ENCODE results near the gene ITGBL1.

The ITGBL1 gene

DNA sequence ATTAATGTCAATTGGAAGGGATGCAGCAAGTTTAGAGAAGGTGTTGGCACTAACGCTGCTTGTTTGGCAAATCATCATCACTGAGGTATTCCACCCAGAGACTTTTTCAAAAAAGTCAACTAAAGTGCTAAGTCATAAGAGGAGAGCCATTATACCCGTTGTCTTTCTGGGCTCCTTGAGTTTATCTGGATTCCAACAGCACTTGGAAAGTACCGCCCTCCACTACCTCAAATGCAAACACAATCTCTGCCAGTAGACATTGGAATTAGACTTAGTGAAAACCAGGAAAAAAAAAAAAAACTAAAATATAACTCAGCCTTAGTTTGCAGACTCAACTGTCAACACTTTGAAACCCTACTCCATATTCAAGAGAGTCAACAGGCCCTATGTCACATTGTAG is 266.0 kb downstream of the ITGBL1 start:
- TF ChIP-seq, protein P1, sequence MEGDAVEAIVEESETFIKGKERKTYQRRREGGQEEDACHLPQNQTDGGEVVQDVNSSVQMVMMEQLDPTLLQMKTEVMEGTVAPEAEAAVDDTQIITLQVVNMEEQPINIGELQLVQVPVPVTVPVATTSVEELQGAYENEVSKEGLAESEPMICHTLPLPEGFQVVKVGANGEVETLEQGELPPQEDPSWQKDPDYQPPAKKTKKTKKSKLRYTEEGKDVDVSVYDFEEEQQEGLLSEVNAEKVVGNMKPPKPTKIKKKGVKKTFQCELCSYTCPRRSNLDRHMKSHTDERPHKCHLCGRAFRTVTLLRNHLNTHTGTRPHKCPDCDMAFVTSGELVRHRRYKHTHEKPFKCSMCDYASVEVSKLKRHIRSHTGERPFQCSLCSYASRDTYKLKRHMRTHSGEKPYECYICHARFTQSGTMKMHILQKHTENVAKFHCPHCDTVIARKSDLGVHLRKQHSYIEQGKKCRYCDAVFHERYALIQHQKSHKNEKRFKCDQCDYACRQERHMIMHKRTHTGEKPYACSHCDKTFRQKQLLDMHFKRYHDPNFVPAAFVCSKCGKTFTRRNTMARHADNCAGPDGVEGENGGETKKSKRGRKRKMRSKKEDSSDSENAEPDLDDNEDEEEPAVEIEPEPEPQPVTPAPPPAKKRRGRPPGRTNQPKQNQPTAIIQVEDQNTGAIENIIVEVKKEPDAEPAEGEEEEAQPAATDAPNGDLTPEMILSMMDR (IDR thresholded peaks at IDR 0.05; ENCODE audit: low read depth, low read length): no peak
- H3K4me3 ChIP-seq (ENCODE audit: low read depth, low read length): no peak overlapping the region

DNA sequence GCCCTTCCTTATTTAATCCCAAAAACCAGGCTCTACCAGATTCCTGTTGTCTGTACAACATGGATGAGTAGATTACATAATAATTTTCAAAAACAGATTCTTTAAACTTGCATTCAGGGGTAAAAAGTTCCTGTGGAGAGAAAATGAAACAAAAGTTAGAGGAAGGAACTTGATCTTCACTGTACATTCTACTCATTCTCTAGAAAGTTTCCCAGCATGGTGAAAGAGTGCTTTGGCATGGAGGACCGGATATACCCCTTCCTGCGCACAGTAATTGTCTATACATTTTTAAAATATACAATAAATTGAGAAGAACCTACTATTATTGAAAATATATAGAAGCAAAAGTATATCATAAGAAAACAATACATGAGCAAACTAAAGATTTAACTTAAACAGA is 274.2 kb downstream of the ITGBL1 start:
- H3K4me3 ChIP-seq (ENCODE audit: low read depth, low read length): no peak overlapping the region
- TF ChIP-seq, protein P1 (IDR thresholded peaks at IDR 0.05; ENCODE audit: low read depth, low read length): no peak

DNA sequence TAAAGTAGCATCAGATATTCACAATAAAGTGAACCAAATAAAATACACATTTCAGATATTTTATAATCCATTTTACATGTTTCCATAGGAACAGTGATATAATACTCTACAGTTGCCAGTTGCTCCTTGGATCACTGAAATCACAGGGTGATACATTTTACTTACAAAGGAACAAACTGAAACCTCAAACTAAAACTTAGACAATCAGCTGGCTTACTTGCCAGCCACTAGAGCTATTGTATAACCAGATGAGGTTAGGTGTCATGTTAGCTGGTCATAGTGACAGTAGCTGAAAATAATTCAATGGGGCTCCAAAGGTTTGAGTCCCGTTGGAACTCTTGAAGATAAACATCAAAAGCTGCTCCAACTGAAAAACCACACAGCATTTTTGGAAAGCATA is 274.6 kb downstream of the ITGBL1 start:
- TF ChIP-seq, protein P1 (IDR thresholded peaks at IDR 0.05; ENCODE audit: low read depth, low read length): no peak
- H3K4me3 ChIP-seq (ENCODE audit: low read depth, low read length): no peak overlapping the region

GRCh38 chr13:101728021-101728420 is 275.5 kb downstream of the ITGBL1 start:
- H3K4me3 ChIP-seq (ENCODE audit: low read depth, low read length): no peak overlapping the region
- TF ChIP-seq, protein P1 (IDR thresholded peaks at IDR 0.05; ENCODE audit: low read depth, low read length): no peak

GRCh38 chr13:101728615-101729014 is 276.1 kb downstream of the ITGBL1 start:
- TF ChIP-seq, protein P1 (IDR thresholded peaks at IDR 0.05; ENCODE audit: low read depth, low read length): no peak
- H3K4me3 ChIP-seq (ENCODE audit: low read depth, low read length): no peak overlapping the region

DNA sequence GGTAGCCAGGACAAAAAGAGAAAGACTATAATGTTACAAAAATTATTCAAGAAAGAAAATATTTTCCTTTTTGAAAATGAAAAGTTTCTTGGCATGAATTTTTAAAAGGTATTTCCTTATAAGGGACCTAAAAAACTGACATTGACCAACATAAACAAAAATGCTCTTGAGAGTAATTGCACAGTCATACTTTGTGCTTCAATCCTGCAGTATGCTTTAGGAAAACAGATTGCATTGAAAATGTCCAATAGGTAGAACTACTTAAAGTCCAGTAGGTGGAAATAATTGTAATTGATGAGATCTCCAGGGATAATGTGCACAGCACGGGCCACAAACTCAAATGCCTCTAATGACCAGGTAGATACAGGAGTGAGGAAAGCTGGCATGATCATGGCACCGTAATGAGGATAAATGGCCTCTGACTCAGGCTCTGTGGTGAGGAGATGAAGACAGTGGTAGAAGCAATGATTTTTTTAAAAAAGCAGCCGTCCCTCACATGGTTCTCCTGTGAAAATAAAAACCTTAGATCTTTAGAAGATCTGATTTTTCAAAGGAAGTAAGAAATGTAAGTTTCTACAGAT is 278.0 kb downstream of the ITGBL1 start:
- TF ChIP-seq, protein P1 (IDR thresholded peaks at IDR 0.05; ENCODE audit: low read depth, low read length): no peak
- no peak overlapping the region for H3K4me3 ChIP-seq (ENCODE audit: low read depth, low read length)

DNA sequence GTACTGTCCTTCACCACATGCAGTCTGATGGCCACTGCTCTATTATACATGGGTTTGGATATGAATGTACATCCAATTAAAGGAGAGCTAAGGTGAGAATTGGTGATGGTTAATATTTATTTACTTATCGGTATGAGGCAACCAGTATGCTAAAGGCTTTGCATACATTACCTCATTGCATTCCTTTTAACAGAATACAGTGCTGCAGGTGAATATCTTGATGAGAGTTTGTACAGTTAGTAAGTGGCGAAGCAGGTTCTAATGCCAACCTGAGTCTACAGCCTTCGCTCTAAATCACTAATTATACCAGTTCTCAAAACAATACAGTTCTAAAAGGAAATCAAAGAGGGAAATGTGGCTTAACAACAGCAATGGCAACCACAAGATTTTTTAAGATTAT is 284.1 kb downstream of the ITGBL1 start:
- no peak overlapping the region for H3K4me3 ChIP-seq (ENCODE audit: low read depth, low read length)
- TF ChIP-seq, protein P1 (IDR thresholded peaks at IDR 0.05; ENCODE audit: low read depth, low read length): no peak
